ENCODE data around the gene ANKRD29.
A peak's percentile ranks its signal among the peaks of the same experiment; 100 is the strongest.
"Not testable (repeated sequence)": the region's sequence is repeated elsewhere in the genome, so short reads cannot be mapped to it uniquely, and the experiment has no call there.

Gene ANKRD29

DNA sequence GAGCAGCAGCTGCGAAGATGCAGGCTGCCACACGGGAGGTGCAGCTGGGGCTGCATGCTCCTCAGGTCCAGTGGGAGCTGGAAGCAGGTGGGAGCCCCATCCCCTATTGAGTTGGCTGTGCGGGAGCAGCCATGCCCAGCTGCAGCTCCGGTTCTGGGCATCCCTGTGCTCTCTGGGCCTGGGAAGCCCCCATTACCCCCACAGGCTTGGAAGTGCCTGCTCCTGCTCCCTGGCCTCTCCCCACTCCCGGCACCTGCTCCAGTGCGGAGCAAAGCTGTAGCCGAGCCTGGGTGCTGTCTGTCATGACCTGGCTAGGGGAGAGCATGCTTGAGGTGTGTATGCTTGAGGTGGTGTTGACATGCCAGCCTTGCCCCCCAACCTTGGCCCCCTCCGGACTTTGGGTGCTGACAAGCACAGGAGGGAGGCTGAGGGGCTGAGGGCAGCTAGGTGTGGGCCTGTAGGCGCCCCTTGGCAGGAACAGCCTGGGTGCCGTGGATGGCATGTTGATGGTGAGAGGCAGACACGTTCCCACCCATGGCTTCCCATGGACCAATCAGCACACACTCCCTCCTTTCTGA is 21.5 kb downstream of the ANKRD29 start:
- Histone ChIP-seq H3K36me3 (replicated peaks) (no peaks in the 10 kb centered on the region), H3K27me3 (replicated peaks) (no peaks in the 10 kb centered on the region), H3K4me3 (ENCODE audit: low read depth, low read length) (no peak overlapping the region), H3K27ac (no peak overlapping the region)
- DNase-seq = no peak
- TF ChIP-seq, protein P1, sequence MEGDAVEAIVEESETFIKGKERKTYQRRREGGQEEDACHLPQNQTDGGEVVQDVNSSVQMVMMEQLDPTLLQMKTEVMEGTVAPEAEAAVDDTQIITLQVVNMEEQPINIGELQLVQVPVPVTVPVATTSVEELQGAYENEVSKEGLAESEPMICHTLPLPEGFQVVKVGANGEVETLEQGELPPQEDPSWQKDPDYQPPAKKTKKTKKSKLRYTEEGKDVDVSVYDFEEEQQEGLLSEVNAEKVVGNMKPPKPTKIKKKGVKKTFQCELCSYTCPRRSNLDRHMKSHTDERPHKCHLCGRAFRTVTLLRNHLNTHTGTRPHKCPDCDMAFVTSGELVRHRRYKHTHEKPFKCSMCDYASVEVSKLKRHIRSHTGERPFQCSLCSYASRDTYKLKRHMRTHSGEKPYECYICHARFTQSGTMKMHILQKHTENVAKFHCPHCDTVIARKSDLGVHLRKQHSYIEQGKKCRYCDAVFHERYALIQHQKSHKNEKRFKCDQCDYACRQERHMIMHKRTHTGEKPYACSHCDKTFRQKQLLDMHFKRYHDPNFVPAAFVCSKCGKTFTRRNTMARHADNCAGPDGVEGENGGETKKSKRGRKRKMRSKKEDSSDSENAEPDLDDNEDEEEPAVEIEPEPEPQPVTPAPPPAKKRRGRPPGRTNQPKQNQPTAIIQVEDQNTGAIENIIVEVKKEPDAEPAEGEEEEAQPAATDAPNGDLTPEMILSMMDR (IDR thresholded peaks at IDR 0.05; ENCODE audit: low read depth, low read length, missing control alignments) = no peak
- in situ Hi-C loops (cut with HindIII; ENCODE audit: low pct_ligation_motif_present, low sequenced_read_pairs) = no loop called here

DNA sequence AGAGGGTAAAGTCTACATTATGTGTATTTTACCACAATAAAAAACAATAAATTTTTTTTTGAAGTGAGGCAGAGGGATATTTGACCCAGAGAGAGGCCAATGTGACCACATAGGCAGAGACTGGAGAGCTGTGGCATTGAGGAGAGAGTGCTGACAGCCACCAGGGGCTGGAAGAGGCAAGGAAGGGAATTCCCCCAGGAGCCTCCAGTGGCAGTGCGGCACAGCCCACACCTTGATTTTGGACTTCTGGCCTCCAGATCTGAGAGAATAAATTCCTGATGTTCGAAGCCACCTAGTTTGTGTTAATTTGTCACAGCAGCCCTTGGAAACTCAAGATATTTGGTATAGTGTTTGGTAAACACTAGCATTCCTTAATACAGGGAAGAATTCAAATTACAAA is 22.7 kb downstream of the ANKRD29 start:
- in situ Hi-C loops (cut with HindIII; ENCODE audit: low pct_ligation_motif_present, low sequenced_read_pairs) = no loop called here
- H3K27me3 ChIP-seq (replicated peaks) = no peaks in the 10 kb centered on the region
- no peak overlapping the region for H3K4me3 ChIP-seq (ENCODE audit: low read depth, low read length)
- no peak overlapping the region for H3K27ac ChIP-seq
- H3K36me3 ChIP-seq (replicated peaks) = no peaks in the 10 kb centered on the region
- DNase-seq = no peak
- TF ChIP-seq, protein P1 (IDR thresholded peaks at IDR 0.05; ENCODE audit: low read depth, low read length, missing control alignments) = peak; percentile 25

DNA sequence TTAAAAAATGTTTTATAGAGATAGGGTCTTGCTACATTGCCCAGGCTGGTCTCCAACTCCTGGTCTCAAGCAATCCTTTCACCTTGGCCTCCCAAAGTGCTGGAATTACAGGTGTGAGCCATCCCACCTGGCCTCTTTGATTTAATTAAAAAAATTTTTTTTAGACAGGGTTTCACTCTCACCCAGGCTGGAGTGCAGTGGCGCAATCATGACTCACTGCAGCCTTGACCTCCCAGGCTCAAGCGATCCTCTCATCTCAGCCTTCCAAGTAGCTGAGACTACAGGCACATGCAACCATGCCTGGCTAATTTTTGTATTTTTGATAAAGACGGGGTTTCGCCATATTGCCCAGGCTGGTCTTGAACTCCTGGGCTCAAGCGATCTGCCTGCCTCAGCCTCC is 26.3 kb downstream of the ANKRD29 start:
- H3K27ac ChIP-seq; H3K27me3 ChIP-seq (replicated peaks); DNase-seq; H3K36me3 ChIP-seq (replicated peaks); in situ Hi-C loops (cut with HindIII; ENCODE audit: low pct_ligation_motif_present, low sequenced_read_pairs); H3K4me3 ChIP-seq (ENCODE audit: low read depth, low read length): not testable (repeated sequence)

DNA sequence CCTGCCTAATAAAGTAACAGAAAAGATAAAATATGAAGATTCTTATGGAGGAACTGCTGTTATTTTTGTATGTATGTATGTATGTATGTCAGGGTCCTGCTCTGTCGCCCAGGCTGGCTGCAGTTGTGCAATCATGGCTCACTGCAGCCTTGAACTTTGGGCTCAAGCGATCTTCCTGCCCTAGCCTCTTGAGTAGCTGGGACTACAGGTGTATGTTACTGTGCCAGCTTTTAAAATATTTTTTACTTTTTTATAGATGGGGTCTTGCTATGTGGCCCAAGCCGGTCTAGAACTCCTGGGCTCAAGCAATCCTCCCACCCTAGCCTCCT is 26.7 kb downstream of the ANKRD29 start:
- H3K36me3 ChIP-seq (replicated peaks) = no peaks in the 10 kb centered on the region
- in situ Hi-C loops (cut with HindIII; ENCODE audit: low pct_ligation_motif_present, low sequenced_read_pairs) = no loop called here
- no peak for DNase-seq
- no peaks in the 10 kb centered on the region for H3K27me3 ChIP-seq (replicated peaks)
- H3K4me3 ChIP-seq (ENCODE audit: low read depth, low read length) = no peak overlapping the region
- H3K27ac ChIP-seq = no peak overlapping the region
- TF ChIP-seq, protein P1 (IDR thresholded peaks at IDR 0.05; ENCODE audit: low read depth, low read length, missing control alignments) = no peak

DNA sequence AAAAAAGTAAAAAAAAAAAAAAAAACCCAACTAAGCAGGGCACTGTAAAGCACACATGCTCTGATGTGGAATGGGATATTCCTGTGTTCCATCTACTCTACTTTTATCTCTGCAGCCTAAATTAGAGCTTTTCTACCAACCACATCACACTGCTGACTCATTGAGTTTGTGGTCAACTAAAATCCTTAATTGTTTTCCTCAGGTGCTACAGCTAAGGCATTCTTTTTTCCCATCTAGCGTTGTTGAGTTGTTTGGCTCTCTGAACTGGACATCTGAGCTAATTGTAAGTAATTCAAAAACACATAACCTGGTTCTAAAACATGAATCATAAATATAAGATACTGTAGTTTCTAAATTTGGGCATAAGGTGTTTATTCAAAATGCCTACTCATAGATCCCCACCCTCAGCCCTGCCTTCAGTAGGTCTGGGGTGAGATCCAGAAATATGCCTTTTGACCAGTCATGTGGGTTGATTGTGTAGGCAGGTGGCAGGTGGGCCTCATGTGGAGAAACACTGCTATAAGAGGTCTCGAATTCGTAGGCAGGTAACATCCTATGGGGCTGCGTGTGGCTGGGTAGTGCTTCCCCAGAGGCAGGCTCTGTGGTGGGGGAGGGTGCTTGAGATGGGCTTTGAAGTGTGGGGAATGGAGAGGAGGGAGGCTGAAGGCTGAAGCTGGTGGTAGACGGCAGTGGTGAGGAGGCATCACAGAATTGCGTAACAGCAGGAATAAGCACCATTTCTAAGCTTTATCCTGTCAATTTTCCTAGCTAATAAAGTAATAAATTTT is 27.2 kb downstream of the ANKRD29 start:
- DNase-seq = no peak
- TF ChIP-seq, protein P1 (IDR thresholded peaks at IDR 0.05; ENCODE audit: low read depth, low read length, missing control alignments) = no peak
- no peaks in the 10 kb centered on the region for H3K36me3 ChIP-seq (replicated peaks)
- H3K4me3 ChIP-seq (ENCODE audit: low read depth, low read length) = no peak overlapping the region
- H3K27me3 ChIP-seq (replicated peaks) = no peaks in the 10 kb centered on the region
- no peak overlapping the region for H3K27ac ChIP-seq
- in situ Hi-C loops (cut with HindIII; ENCODE audit: low pct_ligation_motif_present, low sequenced_read_pairs) = no loop called here

DNA sequence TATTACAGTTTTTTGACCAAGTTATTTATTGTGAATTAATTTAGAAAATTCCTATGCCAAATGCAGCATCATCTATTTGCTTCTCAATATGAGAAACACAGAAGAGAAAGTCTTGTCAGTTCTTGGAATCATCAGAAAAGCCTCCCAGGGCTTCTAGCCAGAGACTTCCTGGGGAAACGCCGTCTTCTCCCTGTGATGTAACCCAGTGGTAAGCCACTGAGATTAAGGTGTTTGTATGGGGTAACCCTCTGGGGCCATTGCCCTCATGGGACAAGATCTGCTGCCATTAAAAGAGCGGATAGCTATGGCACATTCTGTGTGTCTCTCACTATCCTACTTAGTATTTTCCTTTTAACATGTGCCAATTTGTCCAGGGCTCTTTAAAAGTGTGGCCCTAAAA is 28.0 kb downstream of the ANKRD29 start:
- in situ Hi-C loops (cut with HindIII; ENCODE audit: low pct_ligation_motif_present, low sequenced_read_pairs) = no loop called here
- H3K27ac ChIP-seq = no peak overlapping the region
- H3K36me3 ChIP-seq (replicated peaks) = no peaks in the 10 kb centered on the region
- H3K4me3 ChIP-seq (ENCODE audit: low read depth, low read length) = no peak overlapping the region
- TF ChIP-seq, protein P1 (IDR thresholded peaks at IDR 0.05; ENCODE audit: low read depth, low read length, missing control alignments) = no peak
- no peak for DNase-seq
- no peaks in the 10 kb centered on the region for H3K27me3 ChIP-seq (replicated peaks)
